GM19351 (cell line): ENCODE results near the gene GYG2.
"Not testable (repeated sequence)": the region's sequence is repeated elsewhere in the genome, so short reads cannot be mapped to it uniquely, and the experiment has no call there.

Experiments used
- ATAC-seq: cut with Tn5 transposase; IDR thresholded peaks from one replicate; pipeline ENCODE4 v1.9.1; 2021; ENCODE audit warnings: mild to moderate bottlenecking, moderate library complexity; ENCODE audit not compliant: unreplicated experiment

GYG2 gene

DNA sequence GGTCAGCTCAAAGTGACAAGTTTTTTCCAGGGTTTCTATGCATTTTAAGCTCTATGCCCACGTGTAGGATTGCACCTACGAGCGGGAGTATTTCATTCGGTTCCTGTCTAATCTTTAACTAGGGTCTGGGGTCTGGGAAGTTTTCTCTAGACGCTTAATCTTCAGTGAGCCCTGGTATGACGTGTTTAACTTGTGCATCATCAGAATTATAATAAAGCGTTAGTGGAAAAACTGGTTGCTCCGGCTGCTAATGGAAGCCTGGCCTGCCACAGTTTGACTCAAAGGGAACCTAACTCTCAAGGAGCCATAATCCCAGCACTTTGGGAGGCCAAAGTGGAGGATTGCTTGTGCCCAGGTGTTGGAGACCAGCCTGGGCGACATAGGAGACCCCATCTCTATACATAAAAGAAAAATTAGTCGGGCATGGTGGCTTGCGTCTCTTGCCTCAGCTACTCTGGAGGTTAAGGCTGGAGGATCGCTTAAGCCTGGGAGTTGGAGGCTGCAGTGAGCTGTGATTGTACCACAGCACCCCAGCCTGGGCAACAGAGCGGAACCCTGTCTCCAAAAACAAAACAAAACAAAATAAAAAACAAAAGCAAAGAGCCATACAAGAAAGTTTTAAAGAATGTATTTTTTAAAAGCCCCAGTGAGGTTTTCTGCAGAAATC, 70.2 kb downstream of the GYG2 start:
- no peak for ATAC-seq

GRCh38 chrX:2901367-2902036, 72.8 kb downstream of the GYG2 start:
- ATAC-seq, result no peak

- no peak for ATAC-seq
These were observed 74.1 kb downstream of the GYG2 start for GRCh38 chrX:2902841-2903240.

GRCh38 chrX:2903366-2903765, 74.6 kb downstream of the GYG2 start:
- ATAC-seq, result no peak

DNA sequence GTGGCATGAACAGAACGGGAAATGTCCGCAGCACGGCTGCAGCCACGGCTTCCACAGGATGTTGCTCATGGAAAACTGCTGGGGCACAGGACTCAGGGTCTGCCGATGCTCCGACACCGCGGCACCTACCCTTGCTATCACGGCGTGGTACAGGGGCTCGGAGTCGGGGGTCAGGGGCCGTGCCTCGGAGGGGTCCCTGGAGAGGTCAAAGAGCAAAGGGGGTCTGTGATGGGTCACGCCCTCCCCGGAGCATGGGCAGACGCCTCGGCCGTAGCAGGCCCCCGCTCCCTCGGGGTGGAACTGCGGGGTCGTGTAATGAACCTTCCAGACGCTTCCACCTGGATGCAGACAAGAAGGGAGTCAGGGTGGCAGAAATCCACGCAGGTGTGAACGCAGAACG, 78.6 kb downstream of the GYG2 start:
- no peak for ATAC-seq

- no peak for ATAC-seq
These were observed 79.5 kb downstream of the GYG2 start for GRCh38 chrX:2908125-2908685.

DNA sequence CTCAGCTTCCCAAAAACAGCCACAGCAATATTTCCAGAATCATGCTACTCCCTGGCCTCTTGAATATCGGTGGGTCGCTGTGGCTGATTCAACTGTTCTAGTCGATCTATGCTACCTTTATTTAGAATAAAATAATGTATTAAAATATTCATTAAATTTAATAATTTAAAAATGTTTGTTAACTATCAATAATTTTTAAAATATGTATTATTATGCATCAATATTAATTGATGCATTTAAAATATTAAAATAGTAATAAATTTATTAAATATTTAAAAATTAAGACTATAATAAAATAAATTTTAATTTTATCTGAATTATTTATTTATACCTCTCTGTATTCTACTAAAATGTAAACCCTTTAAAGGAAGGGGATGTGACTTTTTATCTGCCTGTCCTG, 81.4 kb downstream of the GYG2 start:
- ATAC-seq, result no peak

DNA sequence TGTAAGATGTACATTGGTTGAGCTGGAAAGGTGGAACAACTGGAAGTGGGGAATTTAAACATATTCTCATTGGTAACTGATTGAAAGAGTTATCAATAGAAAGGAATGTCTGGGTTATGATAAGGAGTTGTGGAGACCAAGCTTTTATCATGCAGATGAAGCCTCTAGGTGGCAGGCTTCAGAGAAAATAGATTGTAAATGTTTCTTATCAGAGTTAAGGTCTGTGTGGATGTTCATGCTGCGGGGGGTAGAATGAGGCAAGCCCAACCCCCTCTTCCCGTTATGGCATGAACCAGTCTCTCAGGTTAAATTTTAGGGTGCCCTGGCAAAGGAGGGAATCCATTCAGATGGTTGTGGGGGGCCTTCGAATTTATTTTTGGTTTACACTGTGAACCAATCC, 84.4 kb downstream of the GYG2 start:
- no peak for ATAC-seq

GRCh38 chrX:2917767-2918166, 89.0 kb downstream of the GYG2 start:
- no peak for ATAC-seq

GRCh38 chrX:2921193-2921592, 92.5 kb downstream of the GYG2 start:
- ATAC-seq, result no peak

- no peak for ATAC-seq
These were observed 93.0 kb downstream of the GYG2 start for GRCh38 chrX:2921750-2922149.

DNA sequence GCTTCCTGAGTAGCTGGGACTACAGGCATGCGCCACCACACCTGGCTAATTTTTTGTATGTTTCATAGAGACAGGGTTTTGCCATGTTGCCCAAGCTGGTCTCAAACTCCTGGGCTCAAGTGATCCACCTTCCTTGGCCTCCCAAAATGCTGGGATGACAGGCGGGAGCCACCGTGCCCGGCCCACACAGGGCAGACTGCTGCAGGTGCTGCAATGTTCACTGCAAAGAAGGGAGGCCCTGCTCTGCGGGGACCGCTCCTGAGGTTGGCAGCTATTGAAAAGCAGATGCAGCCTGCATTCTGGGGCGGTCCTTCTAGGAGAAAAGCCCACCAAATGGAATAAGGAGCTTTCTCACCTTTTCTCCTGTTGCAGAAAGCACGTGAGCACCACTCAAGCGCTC, 95.4 kb downstream of the GYG2 start:
- ATAC-seq, result no peak

GRCh38 chrX:2926255-2926654, 97.5 kb downstream of the GYG2 start:
- not testable (repeated sequence) for ATAC-seq

DNA sequence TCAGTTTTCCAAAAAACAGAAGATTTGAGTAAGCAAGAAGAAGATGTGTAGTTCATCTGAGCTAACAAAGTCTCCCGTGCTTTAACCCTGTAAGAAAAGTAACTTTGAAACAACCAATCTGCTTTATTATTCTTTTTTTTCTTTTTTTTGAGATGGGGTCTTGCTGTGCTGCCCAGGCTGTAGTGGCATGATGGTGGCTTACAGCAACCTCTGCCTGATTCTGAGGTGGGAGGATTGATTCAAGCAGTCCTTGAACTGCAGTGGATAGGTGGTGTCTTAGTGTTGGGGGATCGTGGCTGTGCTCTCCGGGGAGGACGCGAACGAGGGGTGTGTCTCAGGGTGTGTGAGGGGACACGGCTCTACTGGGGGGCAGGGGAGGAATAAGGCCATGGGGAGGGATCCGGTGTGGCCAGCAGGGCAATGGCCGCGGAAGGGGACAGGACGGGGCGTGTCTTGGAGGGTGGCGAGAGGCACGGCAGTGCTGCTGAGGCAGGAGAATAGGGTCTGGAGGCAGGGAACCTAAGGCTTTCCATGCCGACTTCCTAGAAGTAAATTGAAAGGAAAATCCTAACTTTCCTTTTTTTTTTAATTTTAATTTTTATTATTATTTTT, 98.0 kb downstream of the GYG2 start:
- ATAC-seq, result no peak

DNA sequence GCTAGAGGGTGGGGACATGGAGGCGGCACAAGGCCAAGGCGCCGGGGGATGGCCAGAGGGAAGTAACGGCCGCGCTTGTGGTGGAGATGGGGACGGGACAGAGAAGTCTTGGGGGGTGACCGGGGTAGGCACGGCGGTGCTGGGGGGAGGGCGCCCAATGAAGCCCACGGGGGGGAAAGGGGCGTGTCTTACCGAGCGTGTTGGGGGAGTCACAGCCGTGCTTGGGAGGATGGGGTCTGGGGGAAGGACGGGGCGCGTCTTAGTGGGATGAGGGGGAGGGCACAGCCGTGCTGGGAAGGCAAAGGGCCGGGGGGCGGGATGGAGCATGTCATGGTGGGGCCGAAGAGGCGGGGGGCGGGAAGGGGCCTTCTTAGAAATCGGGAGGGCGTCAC, 99.5 kb downstream of the GYG2 start:
- ATAC-seq, result no peak

DNA sequence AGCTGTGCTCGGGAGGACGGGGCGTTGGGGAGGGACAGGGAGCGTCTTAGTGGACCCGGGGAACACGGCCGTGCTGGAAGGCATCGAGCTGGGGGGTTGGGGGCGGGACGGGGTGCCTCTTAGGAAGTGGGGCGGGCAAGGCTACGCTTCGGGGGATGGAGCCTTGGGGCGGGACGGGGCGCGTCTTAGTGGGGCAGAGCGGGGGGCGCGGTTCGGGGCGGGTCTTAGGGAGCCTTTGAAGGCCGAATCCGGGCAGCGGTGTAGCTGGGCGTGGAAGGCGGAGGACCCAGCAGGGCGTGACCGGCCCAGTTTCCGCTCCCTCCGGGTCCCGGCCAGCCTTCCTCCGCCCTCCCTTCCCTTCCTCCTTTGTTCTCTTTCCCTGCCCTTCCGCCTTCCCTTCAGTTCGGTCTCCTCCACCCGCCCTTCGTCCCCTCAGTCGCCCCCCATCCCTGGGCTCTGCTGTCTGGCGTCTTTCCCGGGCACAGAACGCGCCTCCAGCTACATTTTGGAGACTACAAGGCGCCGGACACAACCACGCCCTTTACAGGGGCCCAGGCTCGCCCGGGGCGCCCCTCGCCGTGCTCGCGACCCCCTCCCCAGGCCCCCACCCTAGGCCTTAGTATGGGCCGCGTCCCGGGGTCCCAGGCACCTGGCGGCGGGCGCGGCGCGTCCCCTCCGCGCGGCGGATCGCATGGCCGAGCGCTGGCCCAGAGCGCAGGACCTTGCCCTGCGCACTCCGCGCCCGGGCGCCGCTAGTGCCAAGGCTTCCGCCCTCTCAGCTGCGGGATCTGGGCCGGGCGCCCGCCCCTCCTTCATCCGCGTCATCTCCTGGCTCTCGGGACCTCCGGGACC, 100.1 kb downstream of the GYG2 start, which contains the start of gene ARSD:
Gene ARSD, minus strand, starts transcription at position 757 of the 852 bp plus-strand sequence. Its CDS starts 64 bp downstream, at position 693.
- peak; percentile 92 for ATAC-seq

DNA sequence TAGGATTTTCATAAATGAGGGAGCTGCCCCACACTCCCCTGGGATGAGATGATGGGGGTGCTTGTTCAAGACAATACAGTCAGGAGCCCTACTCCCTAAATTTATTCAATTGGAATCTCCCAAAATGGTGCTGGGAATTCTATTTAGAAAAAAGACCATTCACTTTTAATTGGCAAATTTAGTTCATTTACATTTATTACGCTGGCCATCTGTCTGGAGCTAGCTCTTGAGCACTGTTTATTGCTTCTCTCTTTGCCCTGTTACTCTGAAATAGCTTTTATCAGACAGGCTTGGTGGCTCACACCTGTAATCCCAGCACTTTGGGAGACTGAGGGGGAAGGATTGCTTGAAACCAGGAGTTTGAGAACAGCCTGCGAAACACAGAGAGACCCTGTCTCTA, 102.4 kb downstream of the GYG2 start:
- no peak for ATAC-seq

DNA sequence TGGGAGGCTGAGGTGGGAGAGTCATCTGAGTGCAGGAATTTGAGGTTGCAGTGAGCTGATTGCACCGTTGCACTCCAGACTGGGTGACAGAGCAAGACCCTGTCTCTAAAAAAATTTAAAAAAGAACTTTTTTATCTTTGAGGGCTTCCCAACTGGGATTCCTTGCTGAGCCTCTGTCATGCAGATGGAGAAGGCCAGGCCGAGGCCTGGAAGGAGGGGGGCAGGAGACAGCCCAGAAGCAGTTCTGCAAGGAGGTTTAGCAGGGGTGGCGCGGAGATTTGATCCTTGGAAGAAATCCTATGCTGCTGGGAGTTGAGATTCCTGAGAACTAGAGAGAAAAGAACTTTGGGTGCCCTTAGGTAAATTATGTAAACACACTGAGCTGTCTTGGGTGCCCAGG, 102.9 kb downstream of the GYG2 start:
- ATAC-seq, result no peak
